Tibial nerve (tissue), 4 donors: Measurements from ENCODE around the gene SUSD1.
A peak's percentile ranks its signal among the peaks of the same experiment; 100 is the strongest.

Source experiments
- EP300 ChIP-seq, 2 donors: sonication (generic); formaldehyde crosslinking; IDR thresholded peaks; one replicate each; pipeline ENCODE4 v1.6.1; 2017; ENCODE audit warnings: antibody characterized with exemption in 2 of 2, mild to moderate bottlenecking in 1 of 2
- POLR2A ChIP-seq, 2 donors: fragments of 450-650 bp; IDR thresholded peaks; one replicate each; pipeline ENCODE4 v1.6.1; 2017; ENCODE audit warnings: antibody characterized with exemption in 2 of 2, mild to moderate bottlenecking in 2 of 2, moderate library complexity in 2 of 2
- TF ChIP-seq, protein P1 (sequence below), 5 experiments: fragments of 200-600 bp in 3 of 5; fragments of 450-650 bp in 2 of 5; sonication (generic) in 3 of 5; IDR thresholded peaks; one replicate each; pipeline ENCODE4 v1.5.1; 2016 to 2019; ENCODE audit warnings: antibody characterized with exemption in 5 of 5, mild to moderate bottlenecking in 3 of 5, moderate library complexity in 2 of 5

DNA sequence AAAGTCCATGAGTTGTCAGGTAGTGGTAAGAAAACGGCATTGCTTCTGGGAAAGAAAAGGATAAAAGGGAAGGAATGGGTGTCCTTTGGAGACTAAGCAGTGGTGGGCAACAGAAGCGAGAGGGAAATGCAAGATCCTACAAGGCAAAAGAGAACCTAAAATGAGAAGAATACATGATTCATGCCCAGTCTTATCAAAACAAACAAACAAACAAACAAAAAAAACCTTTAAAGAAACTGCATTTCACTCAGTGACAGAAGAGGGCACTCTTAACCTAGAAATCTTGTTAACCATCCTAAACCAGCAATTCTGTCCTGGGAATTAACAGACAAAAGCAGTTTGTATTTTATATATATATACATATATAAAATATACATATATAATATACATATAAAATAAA is 88.5 kb downstream of the SUSD1 start:
- TF ChIP-seq, protein P1, sequence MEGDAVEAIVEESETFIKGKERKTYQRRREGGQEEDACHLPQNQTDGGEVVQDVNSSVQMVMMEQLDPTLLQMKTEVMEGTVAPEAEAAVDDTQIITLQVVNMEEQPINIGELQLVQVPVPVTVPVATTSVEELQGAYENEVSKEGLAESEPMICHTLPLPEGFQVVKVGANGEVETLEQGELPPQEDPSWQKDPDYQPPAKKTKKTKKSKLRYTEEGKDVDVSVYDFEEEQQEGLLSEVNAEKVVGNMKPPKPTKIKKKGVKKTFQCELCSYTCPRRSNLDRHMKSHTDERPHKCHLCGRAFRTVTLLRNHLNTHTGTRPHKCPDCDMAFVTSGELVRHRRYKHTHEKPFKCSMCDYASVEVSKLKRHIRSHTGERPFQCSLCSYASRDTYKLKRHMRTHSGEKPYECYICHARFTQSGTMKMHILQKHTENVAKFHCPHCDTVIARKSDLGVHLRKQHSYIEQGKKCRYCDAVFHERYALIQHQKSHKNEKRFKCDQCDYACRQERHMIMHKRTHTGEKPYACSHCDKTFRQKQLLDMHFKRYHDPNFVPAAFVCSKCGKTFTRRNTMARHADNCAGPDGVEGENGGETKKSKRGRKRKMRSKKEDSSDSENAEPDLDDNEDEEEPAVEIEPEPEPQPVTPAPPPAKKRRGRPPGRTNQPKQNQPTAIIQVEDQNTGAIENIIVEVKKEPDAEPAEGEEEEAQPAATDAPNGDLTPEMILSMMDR (IDR thresholded peaks at IDR 0.05) = peak in 4 of 5 experiments; percentile 28 to 41 (median 34)
- TF ChIP-seq POLR2A (IDR thresholded peaks at IDR 0.05) (no peak), EP300 (IDR thresholded peaks at IDR 0.05) (no peak)
